ENCODE data around the gene PLIN5. TPM values are rescaled to one million over a fixed set of nuclear protein-coding genes. Genes with fewer than 3 reads are reported as not detected.

The PLIN5 gene
- total and polyA plus RNA-seq, 2 of the 8 experiments (the other 6 are each of a cell fraction or from before 2014, with no cell fraction given): 2.0 to 2.5 TPM

GRCh38 chr19:4556597-4557127 lies 21.6 kb upstream of the PLIN5 start (continued):
- TF ChIP-seq HDAC2 (IDR thresholded peaks at IDR 0.05; ENCODE audit: borderline replicate concordance in 1 of 2, low read depth in 2 of 2, low read length in 2 of 2): no peak
- no peak for TF ChIP-seq E2F6 (IDR thresholded peaks at IDR 0.05)
- TF ChIP-seq ASH2L (IDR thresholded peaks at IDR 0.05; ENCODE audit: low read length): no peak
- TF ChIP-seq SP2 (IDR thresholded peaks at IDR 0.05; ENCODE audit: low read length): no peak
- no peak for TF ChIP-seq CREB1 (IDR thresholded peaks at IDR 0.05)
- no peak for TF ChIP-seq ZNF274 (IDR thresholded peaks at IDR 0.05; ENCODE audit: borderline replicate concordance, extremely low read depth, low read length)
- TF ChIP-seq KDM1A (IDR thresholded peaks at IDR 0.05; ENCODE audit: borderline replicate concordance, low read length): no peak
